Jurkat, Clone E6-1 (cell line): ENCODE results near the gene TSNAXIP1.

Experiments
- DNase-seq: peaks from one replicate; pipeline ENCODE4 v3.0.0-alpha.2; 2011; ENCODE audit warnings: low read depth, low spot score
- H3K4me3 ChIP-seq: 2 replicates; pipeline ENCODE4 v1.5.1; 2011; ENCODE audit warnings: mild to moderate bottlenecking, low read length, control low read depth, moderate library complexity

TSNAXIP1 gene

GRCh38 chr16:67877064-67877463, 70.4 kb downstream of the TSNAXIP1 start:
- no peak for DNase-seq
- no peak overlapping the region for H3K4me3 ChIP-seq
